GM19438 (cell line): Measurements from ENCODE around the gene A2ML1.
"Not testable (repeated sequence)": the region's sequence is repeated elsewhere in the genome, so short reads cannot be mapped to it uniquely, and the experiment has no call there.

Experiments
- ATAC-seq: cut with Tn5 transposase; IDR thresholded peaks from one replicate; pipeline ENCODE4 v1.9.1; 2021; ENCODE audit warnings: low read depth; ENCODE audit not compliant: unreplicated experiment

Gene A2ML1

GRCh38 chr12:8822298-8822697, at the start of gene A2ML1:
A2ML1 (plus strand) TSS chr12:8822621; CDS start chr12:8822652, 31 bp downstream.
- no peak for ATAC-seq

- ATAC-seq = no peak
Observed at GRCh38 chr12:8773461-8773860, 49.0 kb upstream of the A2ML1 start.

GRCh38 chr12:8779281-8779680, 43.1 kb upstream of the A2ML1 start:
- ATAC-seq = no peak

GRCh38 chr12:8779862-8780261, 42.6 kb upstream of the A2ML1 start:
- ATAC-seq = no peak

- ATAC-seq = no peak
Observed at GRCh38 chr12:8780389-8780788, 42.0 kb upstream of the A2ML1 start.

GRCh38 chr12:8781381-8782127, 40.9 kb upstream of the A2ML1 start:
- no peak for ATAC-seq

- ATAC-seq = no peak
Observed at GRCh38 chr12:8784290-8784888, 38.0 kb upstream of the A2ML1 start.

GRCh38 chr12:8785499-8785898, 36.9 kb upstream of the A2ML1 start:
- no peak for ATAC-seq

GRCh38 chr12:8787206-8787605, 35.2 kb upstream of the A2ML1 start:
- ATAC-seq = not testable (repeated sequence)

- ATAC-seq = not testable (repeated sequence)
Observed at GRCh38 chr12:8788706-8789105, 33.7 kb upstream of the A2ML1 start.

- not testable (repeated sequence) for ATAC-seq
Observed at GRCh38 chr12:8789341-8790013, 32.9 kb upstream of the A2ML1 start.

- not testable (repeated sequence) for ATAC-seq
Observed at GRCh38 chr12:8793226-8793625, 29.2 kb upstream of the A2ML1 start.

GRCh38 chr12:8794611-8795010, 27.8 kb upstream of the A2ML1 start:
- ATAC-seq = not testable (repeated sequence)

- ATAC-seq = no peak
Observed at GRCh38 chr12:8796831-8797626, 25.4 kb upstream of the A2ML1 start.

- ATAC-seq = not testable (repeated sequence)
Observed at GRCh38 chr12:8801213-8801612, 21.2 kb upstream of the A2ML1 start.

- ATAC-seq = not testable (repeated sequence)
Observed at GRCh38 chr12:8804833-8805232, 17.6 kb upstream of the A2ML1 start.

GRCh38 chr12:8805487-8805886, 16.9 kb upstream of the A2ML1 start:
- ATAC-seq = not testable (repeated sequence)

- ATAC-seq = not testable (repeated sequence)
Observed at GRCh38 chr12:8807084-8807483, 15.3 kb upstream of the A2ML1 start.

GRCh38 chr12:8810112-8810511, 12.3 kb upstream of the A2ML1 start:
- not testable (repeated sequence) for ATAC-seq

GRCh38 chr12:8813572-8814357, 8.7 kb upstream of the A2ML1 start:
- no peak for ATAC-seq
